HG03135 (cell line): ENCODE measurements around the gene FN3K.
A peak's percentile ranks its signal among the peaks of the same experiment; 100 is the strongest.
"Not testable (repeated sequence)": the region's sequence is repeated elsewhere in the genome, so short reads cannot be mapped to it uniquely, and the experiment has no call there.

ENCODE experiments used
- ATAC-seq: cut with Tn5 transposase; IDR thresholded peaks from one replicate; pipeline ENCODE4 v1.9.1; 2021; ENCODE audit warnings: mild to moderate bottlenecking, moderate library complexity; ENCODE audit not compliant: unreplicated experiment

FN3K gene

GRCh38 chr17:82736511-82737185, 1.2 kb downstream of the FN3K start:
- no peak for ATAC-seq

GRCh38 chr17:82737967-82738877, 2.8 kb downstream of the FN3K start:
- ATAC-seq = no peak

- ATAC-seq = no peak
Measured at GRCh38 chr17:82740906-82741759, 5.7 kb downstream of the FN3K start.

- ATAC-seq = no peak
Measured at GRCh38 chr17:82743344-82744219, 8.2 kb downstream of the FN3K start.

- not testable (repeated sequence) for ATAC-seq
Measured at GRCh38 chr17:82744736-82745135, 9.3 kb downstream of the FN3K start.

- ATAC-seq = no peak
Measured at GRCh38 chr17:82745524-82745923, 10.1 kb downstream of the FN3K start.

GRCh38 chr17:82748756-82749155, 13.3 kb downstream of the FN3K start:
- no peak for ATAC-seq

GRCh38 chr17:82750241-82750908, 15.0 kb downstream of the FN3K start:
- ATAC-seq = no peak

GRCh38 chr17:82751171-82751570, 15.8 kb downstream of the FN3K start:
- peak; percentile 35 for ATAC-seq

- peak; percentile 75 for ATAC-seq
Measured at GRCh38 chr17:82751571-82752370, 16.4 kb downstream of the FN3K start, which contains the start of gene TBCD. Gene TBCD (plus strand): TSS chr17:82752065. CDS start chr17:82752194, 129 bp downstream.

GRCh38 chr17:82752371-82753200, 17.2 kb downstream of the FN3K start:
- ATAC-seq = peak; percentile 19

- ATAC-seq = no peak
Measured at GRCh38 chr17:82753201-82753464, 17.7 kb downstream of the FN3K start.

- ATAC-seq = no peak
Measured at GRCh38 chr17:82754297-82755208, 19.1 kb downstream of the FN3K start.

GRCh38 chr17:82756166-82756565, 20.8 kb downstream of the FN3K start:
- no peak for ATAC-seq

- no peak for ATAC-seq
Measured at GRCh38 chr17:82765371-82765770, 30.0 kb downstream of the FN3K start.

- ATAC-seq = no peak
Measured at GRCh38 chr17:82767041-82767754, 31.8 kb downstream of the FN3K start.
